Measurements from ENCODE around the gene RITA1. TPM values are rescaled to one million over a fixed set of nuclear protein-coding genes. Genes with fewer than 3 reads are reported as not detected.

The RITA1 gene
- total RNA-seq, 1 experiment from 2014 or later: 17.5 TPM

- Mint-ChIP-seq H3K9me3 (ENCODE audit: unreplicated experiment) (no peaks in the 10 kb centered on the region), H3K4me1 (ENCODE audit: insufficient read depth, unreplicated experiment) (peaks cover 6% of the 10 kb centered on the region), H3K27me3 (ENCODE audit: insufficient read depth, unreplicated experiment) (no peaks in the 10 kb centered on the region), H3K4me3 (ENCODE audit: unreplicated experiment) (no peak overlapping the region), H3K36me3 (ENCODE audit: insufficient read depth, unreplicated experiment) (no peaks in the 10 kb centered on the region), H3K27ac (ENCODE audit: low read depth, unreplicated experiment) (no peak overlapping the region)
- no peak for DNase-seq (ENCODE audit: unreplicated experiment)
- intact Hi-C loops (cut with micrococcal nuclease): no loop called here
- ChIA-PET CTCF (interaction anchor here (0.6 to 1.0 kb wide), 4 partner anchors 9 to 320 kb away, joined by 3 read pairs; no protein-coding TSS in a partner anchor), POLR2A (no interaction called here)
- BruUV-seq (replicated peaks): no TSS peak
- no peak for TF ChIP-seq CTCF (IDR thresholded peaks at IDR 0.05; ENCODE audit: unreplicated experiment)
These were observed 43.2 kb upstream of the RITA1 start for GRCh38 chr12:113142173-113142885.

- intact Hi-C loops (cut with micrococcal nuclease): no loop called here
- Mint-ChIP-seq H3K36me3 (ENCODE audit: insufficient read depth, unreplicated experiment) (no peaks in the 10 kb centered on the region), H3K4me3 (ENCODE audit: unreplicated experiment) (no peak overlapping the region), H3K27me3 (ENCODE audit: insufficient read depth, unreplicated experiment) (no peaks in the 10 kb centered on the region), H3K4me1 (ENCODE audit: insufficient read depth, unreplicated experiment) (peaks cover 6% of the 10 kb centered on the region), H3K27ac (ENCODE audit: low read depth, unreplicated experiment) (no peak overlapping the region), H3K9me3 (ENCODE audit: unreplicated experiment) (no peaks in the 10 kb centered on the region)
- no TSS peak for BruUV-seq (replicated peaks)
- no peak for TF ChIP-seq CTCF (IDR thresholded peaks at IDR 0.05; ENCODE audit: unreplicated experiment)
- ChIA-PET POLR2A (no interaction called here), CTCF (interaction anchor here (0.6 to 1.0 kb wide), 4 partner anchors 8 to 319 kb away, joined by 3 read pairs; no protein-coding TSS in a partner anchor)
- DNase-seq (ENCODE audit: unreplicated experiment): no peak
These were observed 42.6 kb upstream of the RITA1 start for GRCh38 chr12:113142886-113143332.

- intact Hi-C loops (cut with micrococcal nuclease): no loop called here
- Mint-ChIP-seq H3K9me3 (ENCODE audit: unreplicated experiment) (no peaks in the 10 kb centered on the region), H3K4me1 (ENCODE audit: insufficient read depth, unreplicated experiment) (peaks cover 6% of the 10 kb centered on the region), H3K36me3 (ENCODE audit: insufficient read depth, unreplicated experiment) (no peaks in the 10 kb centered on the region), H3K27me3 (ENCODE audit: insufficient read depth, unreplicated experiment) (no peaks in the 10 kb centered on the region), H3K4me3 (ENCODE audit: unreplicated experiment) (no peak overlapping the region), H3K27ac (ENCODE audit: low read depth, unreplicated experiment) (no peak overlapping the region)
- CTCF ChIA-PET: interaction anchor here (1.7 kb wide), 1 partner anchor 96 kb away, joined by 4 read pairs; no protein-coding TSS in a partner anchor
- TF ChIP-seq CTCF (IDR thresholded peaks at IDR 0.05; ENCODE audit: unreplicated experiment): no peak
- no TSS peak for BruUV-seq (replicated peaks)
- POLR2A ChIA-PET: no interaction called here
- DNase-seq (ENCODE audit: unreplicated experiment): no peak
These were observed 41.6 kb upstream of the RITA1 start for GRCh38 chr12:113143959-113144358.

GRCh38 chr12:113144806-113145205 is 40.7 kb upstream of the RITA1 start:
- ChIA-PET POLR2A (no interaction called here), CTCF (interaction anchor here (1.7 kb wide), 1 partner anchor 97 kb away, joined by 4 read pairs; no protein-coding TSS in a partner anchor)
- no peak overlapping the region for H3K27ac Mint-ChIP-seq (ENCODE audit: low read depth, unreplicated experiment)
- no peaks in the 10 kb centered on the region for H3K36me3 Mint-ChIP-seq (ENCODE audit: insufficient read depth, unreplicated experiment)
- DNase-seq (ENCODE audit: unreplicated experiment): no peak
- TF ChIP-seq CTCF (IDR thresholded peaks at IDR 0.05; ENCODE audit: unreplicated experiment): no peak
- peaks cover 6% of the 10 kb centered on the region for H3K4me1 Mint-ChIP-seq (ENCODE audit: insufficient read depth, unreplicated experiment)
- no peak overlapping the region for H3K4me3 Mint-ChIP-seq (ENCODE audit: unreplicated experiment)
- BruUV-seq (replicated peaks): no TSS peak
- no peaks in the 10 kb centered on the region for H3K9me3 Mint-ChIP-seq (ENCODE audit: unreplicated experiment)
- no peaks in the 10 kb centered on the region for H3K27me3 Mint-ChIP-seq (ENCODE audit: insufficient read depth, unreplicated experiment)
- intact Hi-C loops (cut with micrococcal nuclease): no loop called here

Data from MCF 10A (cell line).